ENCODE results near the gene CUL4B. TPM values are rescaled to one million over a fixed set of nuclear protein-coding genes. Genes with fewer than 3 reads are reported as not detected.

CUL4B gene
- total RNA-seq, 1 donor from 2014 or later: 37.3 TPM

DNA sequence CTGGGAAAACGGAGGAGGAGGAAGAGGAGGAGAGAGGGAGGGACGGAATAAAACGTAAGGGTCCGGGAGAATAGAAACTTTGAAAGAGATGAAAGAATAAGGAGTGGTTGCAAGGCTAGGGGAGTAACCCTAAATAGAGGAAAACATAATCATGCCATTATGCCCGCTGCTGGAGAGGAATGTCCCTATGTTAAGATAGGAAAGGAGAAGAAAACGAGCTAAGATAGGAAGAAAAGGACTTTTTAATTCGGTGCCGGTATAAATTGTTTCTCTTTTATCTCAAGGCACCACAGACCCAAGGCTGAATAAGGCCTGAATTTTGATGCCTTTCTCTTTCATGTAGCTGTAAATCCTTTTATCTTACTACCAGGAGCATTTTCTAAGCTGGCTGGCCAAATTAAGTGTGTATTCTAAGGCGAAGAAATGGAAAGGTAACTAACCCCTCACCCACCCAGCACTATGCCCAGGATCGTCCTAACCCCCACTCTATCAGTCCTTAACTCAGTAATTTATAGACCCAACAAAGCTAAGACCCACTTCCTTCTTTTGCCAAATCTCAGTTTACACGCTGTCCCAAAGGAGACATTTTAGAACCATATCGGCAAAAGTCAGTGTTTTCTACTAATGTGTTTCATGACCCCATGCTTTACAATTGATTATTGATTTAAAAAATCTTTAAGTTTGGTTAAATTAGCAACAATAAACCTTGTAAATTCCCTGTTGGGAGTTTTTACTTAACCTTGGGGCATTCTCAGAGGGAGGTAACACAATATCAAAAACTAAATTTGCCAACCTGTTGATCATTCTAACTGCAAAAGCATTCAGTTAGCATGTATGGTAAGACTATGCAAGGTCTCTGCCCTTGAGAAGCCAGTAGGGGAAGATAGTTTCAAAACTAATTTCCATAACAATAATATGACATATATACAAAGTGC, 1.1 kb upstream of the CUL4B start:
- H3K36me3 ChIP-seq: peaks cover 7% of the 10 kb centered on the region
- H3K4me3 ChIP-seq: peak overlapping the region; percentile 63
- TF ChIP-seq, protein P1, sequence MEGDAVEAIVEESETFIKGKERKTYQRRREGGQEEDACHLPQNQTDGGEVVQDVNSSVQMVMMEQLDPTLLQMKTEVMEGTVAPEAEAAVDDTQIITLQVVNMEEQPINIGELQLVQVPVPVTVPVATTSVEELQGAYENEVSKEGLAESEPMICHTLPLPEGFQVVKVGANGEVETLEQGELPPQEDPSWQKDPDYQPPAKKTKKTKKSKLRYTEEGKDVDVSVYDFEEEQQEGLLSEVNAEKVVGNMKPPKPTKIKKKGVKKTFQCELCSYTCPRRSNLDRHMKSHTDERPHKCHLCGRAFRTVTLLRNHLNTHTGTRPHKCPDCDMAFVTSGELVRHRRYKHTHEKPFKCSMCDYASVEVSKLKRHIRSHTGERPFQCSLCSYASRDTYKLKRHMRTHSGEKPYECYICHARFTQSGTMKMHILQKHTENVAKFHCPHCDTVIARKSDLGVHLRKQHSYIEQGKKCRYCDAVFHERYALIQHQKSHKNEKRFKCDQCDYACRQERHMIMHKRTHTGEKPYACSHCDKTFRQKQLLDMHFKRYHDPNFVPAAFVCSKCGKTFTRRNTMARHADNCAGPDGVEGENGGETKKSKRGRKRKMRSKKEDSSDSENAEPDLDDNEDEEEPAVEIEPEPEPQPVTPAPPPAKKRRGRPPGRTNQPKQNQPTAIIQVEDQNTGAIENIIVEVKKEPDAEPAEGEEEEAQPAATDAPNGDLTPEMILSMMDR (IDR thresholded peaks at IDR 0.05): no peak
- ATAC-seq (no peak), DNase-seq (no peak)
- H3K27me3 ChIP-seq (ENCODE audit: low read depth): no peaks in the 10 kb centered on the region
- no peaks in the 10 kb centered on the region for H3K9me3 ChIP-seq
- intact Hi-C loops (cut with DNase I): no loop called here
- peak overlapping the region; percentile 96 for H3K27ac ChIP-seq
- H3K4me1 ChIP-seq: peaks cover 16% of the 10 kb centered on the region

DNA sequence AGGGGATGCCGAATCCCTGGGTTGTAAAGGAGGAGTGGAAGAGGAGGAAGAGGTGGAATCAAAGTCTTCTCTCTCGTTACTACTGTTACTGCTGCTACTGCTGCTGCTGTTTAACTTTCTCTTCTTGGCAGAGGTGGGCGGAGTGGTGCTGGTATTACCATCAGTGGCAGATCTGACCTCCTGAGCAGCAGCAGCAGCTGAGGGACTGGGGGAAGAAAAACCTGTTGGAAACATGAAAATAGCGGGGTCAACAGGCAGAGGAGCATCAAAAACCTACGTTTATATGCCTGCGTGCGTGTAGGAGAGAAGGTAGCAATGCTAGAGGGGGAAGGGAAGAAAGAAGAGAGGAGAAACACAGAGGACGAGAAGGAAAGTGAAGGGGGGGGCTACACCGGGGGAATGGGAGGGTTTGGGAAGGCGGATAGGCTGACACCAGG, 339 bp downstream of the CUL4B start:
- H3K4me3 ChIP-seq: peak overlapping the region; percentile 63
- intact Hi-C loops (cut with DNase I): no loop called here
- DNase-seq (peak; percentile 39), ATAC-seq (peak; percentile 40 to 52)
- H3K36me3 ChIP-seq: peaks cover 20% of the 10 kb centered on the region
- TF ChIP-seq, protein P1 (IDR thresholded peaks at IDR 0.05): no peak
- H3K27me3 ChIP-seq (ENCODE audit: low read depth): no peaks in the 10 kb centered on the region
- peaks cover 16% of the 10 kb centered on the region for H3K4me1 ChIP-seq
- H3K9me3 ChIP-seq: no peaks in the 10 kb centered on the region
- peak overlapping the region; percentile 96 for H3K27ac ChIP-seq

- intact Hi-C loops (cut with DNase I): no loop called here
Observed at GRCh38 chrX:120559804-120560203, 958 bp downstream of the CUL4B start.

GRCh38 chrX:120556251-120556650, 4.5 kb downstream of the CUL4B start:
- H3K9me3 ChIP-seq: no peaks in the 10 kb centered on the region
- ATAC-seq (no peak), DNase-seq (no peak)
- intact Hi-C loops (cut with DNase I): no loop called here
- TF ChIP-seq, protein P1 (IDR thresholded peaks at IDR 0.05): no peak
- H3K4me1 ChIP-seq: peaks cover 16% of the 10 kb centered on the region
- H3K36me3 ChIP-seq: peaks cover 21% of the 10 kb centered on the region
- no peaks in the 10 kb centered on the region for H3K27me3 ChIP-seq (ENCODE audit: low read depth)
- no peak overlapping the region for H3K27ac ChIP-seq
- no peak overlapping the region for H3K4me3 ChIP-seq

More at GRCh38 chrX:120559804-120560203, 958 bp downstream of the CUL4B start:
- no peaks in the 10 kb centered on the region for H3K27me3 ChIP-seq (ENCODE audit: low read depth)
- TF ChIP-seq, protein P1 (IDR thresholded peaks at IDR 0.05): no peak
- peaks cover 21% of the 10 kb centered on the region for H3K36me3 ChIP-seq
- no peaks in the 10 kb centered on the region for H3K9me3 ChIP-seq
- ATAC-seq: no peak
- peak overlapping the region; percentile 96 for H3K27ac ChIP-seq
- DNase-seq: no peak
- peak overlapping the region; percentile 63 for H3K4me3 ChIP-seq
- peaks cover 16% of the 10 kb centered on the region for H3K4me1 ChIP-seq

- peaks cover 8% of the 10 kb centered on the region for H3K36me3 ChIP-seq
- H3K27ac ChIP-seq: no peak overlapping the region
- intact Hi-C loops (cut with DNase I): no loop called here
- ATAC-seq (peak in 1 of 2 donors; percentile 46), DNase-seq (no peak)
- no peaks in the 10 kb centered on the region for H3K27me3 ChIP-seq (ENCODE audit: low read depth)
- no peak overlapping the region for H3K4me3 ChIP-seq
- no peaks in the 10 kb centered on the region for H3K9me3 ChIP-seq
- H3K4me1 ChIP-seq: no peaks in the 10 kb centered on the region
- TF ChIP-seq, protein P1 (IDR thresholded peaks at IDR 0.05): no peak
Observed at GRCh38 chrX:120549483-120550452, 11.0 kb downstream of the CUL4B start.
